ENCODE results near the gene FAM107A. TPM values are rescaled to one million over a fixed set of nuclear protein-coding genes. Genes with fewer than 3 reads are reported as not detected.

Gene FAM107A
- total and polyA plus RNA-seq, 2 of the 13 experiments (the other 11 are each of a cell fraction or from before 2014, with no cell fraction given): not detected

DNA sequence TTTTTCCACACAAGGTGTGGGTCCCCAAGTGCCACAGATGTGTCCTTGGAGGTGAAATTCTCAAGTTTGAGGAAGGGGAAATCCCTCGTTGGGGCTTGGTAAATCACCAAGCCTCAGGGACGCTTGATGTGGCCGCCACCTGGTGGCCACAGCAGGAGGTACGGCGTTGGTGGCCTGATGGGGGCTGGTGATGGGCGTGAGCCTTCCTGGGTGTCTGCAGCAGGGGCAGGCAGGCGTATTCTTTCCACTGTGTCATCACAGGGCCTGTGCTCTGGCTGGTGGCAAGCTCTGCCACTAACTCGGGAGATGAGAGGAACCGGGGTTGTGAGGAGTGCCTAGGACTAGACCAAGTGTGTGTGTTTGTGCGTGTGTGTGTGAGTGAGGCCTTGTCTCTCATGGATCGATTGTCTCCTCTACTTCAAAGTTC, 44.4 kb downstream of the FAM107A start (continued):
- TF ChIP-seq, protein P1, sequence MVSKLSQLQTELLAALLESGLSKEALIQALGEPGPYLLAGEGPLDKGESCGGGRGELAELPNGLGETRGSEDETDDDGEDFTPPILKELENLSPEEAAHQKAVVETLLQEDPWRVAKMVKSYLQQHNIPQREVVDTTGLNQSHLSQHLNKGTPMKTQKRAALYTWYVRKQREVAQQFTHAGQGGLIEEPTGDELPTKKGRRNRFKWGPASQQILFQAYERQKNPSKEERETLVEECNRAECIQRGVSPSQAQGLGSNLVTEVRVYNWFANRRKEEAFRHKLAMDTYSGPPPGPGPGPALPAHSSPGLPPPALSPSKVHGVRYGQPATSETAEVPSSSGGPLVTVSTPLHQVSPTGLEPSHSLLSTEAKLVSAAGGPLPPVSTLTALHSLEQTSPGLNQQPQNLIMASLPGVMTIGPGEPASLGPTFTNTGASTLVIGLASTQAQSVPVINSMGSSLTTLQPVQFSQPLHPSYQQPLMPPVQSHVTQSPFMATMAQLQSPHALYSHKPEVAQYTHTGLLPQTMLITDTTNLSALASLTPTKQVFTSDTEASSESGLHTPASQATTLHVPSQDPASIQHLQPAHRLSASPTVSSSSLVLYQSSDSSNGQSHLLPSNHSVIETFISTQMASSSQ (IDR thresholded peaks at IDR 0.05; ENCODE audit: low read depth): no peak
- TF ChIP-seq, protein P1 (CRISPR knock-in tag; IDR thresholded peaks at IDR 0.05; ENCODE audit: borderline replicate concordance): peak; percentile 36; the same call in 1 of the 2 replicates
- TF ChIP-seq THAP11 (CRISPR knock-in tag; IDR thresholded peaks at IDR 0.05) (peak; percentile 34; the same call in 1 of the 2 replicates), SSRP1 (CRISPR knock-in tag; IDR thresholded peaks at IDR 0.05) (no peak), KLF6 (CRISPR knock-in tag; IDR thresholded peaks at IDR 0.05) (0 out of 2 replicates have a peak, but pooled peaks have one; percentile 43), RCOR2 (CRISPR knock-in tag; IDR thresholded peaks at IDR 0.05) (0 out of 2 replicates have a peak, but pooled peaks have one; percentile 18), NBN (conservative IDR thresholded peaks at IDR 0.05) (no peak)
- TF ChIP-seq, protein P2, sequence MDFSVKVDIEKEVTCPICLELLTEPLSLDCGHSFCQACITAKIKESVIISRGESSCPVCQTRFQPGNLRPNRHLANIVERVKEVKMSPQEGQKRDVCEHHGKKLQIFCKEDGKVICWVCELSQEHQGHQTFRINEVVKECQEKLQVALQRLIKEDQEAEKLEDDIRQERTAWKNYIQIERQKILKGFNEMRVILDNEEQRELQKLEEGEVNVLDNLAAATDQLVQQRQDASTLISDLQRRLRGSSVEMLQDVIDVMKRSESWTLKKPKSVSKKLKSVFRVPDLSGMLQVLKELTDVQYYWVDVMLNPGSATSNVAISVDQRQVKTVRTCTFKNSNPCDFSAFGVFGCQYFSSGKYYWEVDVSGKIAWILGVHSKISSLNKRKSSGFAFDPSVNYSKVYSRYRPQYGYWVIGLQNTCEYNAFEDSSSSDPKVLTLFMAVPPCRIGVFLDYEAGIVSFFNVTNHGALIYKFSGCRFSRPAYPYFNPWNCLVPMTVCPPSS (IDR thresholded peaks at IDR 0.05): no peak
- TF ChIP-seq, protein P3, sequence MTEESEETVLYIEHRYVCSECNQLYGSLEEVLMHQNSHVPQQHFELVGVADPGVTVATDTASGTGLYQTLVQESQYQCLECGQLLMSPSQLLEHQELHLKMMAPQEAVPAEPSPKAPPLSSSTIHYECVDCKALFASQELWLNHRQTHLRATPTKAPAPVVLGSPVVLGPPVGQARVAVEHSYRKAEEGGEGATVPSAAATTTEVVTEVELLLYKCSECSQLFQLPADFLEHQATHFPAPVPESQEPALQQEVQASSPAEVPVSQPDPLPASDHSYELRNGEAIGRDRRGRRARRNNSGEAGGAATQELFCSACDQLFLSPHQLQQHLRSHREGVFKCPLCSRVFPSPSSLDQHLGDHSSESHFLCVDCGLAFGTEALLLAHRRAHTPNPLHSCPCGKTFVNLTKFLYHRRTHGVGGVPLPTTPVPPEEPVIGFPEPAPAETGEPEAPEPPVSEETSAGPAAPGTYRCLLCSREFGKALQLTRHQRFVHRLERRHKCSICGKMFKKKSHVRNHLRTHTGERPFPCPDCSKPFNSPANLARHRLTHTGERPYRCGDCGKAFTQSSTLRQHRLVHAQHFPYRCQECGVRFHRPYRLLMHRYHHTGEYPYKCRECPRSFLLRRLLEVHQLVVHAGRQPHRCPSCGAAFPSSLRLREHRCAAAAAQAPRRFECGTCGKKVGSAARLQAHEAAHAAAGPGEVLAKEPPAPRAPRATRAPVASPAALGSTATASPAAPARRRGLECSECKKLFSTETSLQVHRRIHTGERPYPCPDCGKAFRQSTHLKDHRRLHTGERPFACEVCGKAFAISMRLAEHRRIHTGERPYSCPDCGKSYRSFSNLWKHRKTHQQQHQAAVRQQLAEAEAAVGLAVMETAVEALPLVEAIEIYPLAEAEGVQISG (CRISPR knock-in tag; IDR thresholded peaks at IDR 0.05): peak; percentile 41
- TF ChIP-seq, protein P4, sequence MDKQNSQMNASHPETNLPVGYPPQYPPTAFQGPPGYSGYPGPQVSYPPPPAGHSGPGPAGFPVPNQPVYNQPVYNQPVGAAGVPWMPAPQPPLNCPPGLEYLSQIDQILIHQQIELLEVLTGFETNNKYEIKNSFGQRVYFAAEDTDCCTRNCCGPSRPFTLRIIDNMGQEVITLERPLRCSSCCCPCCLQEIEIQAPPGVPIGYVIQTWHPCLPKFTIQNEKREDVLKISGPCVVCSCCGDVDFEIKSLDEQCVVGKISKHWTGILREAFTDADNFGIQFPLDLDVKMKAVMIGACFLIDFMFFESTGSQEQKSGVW (CRISPR knock-in tag; IDR thresholded peaks at IDR 0.05; ENCODE audit: borderline replicate concordance): no peak
- TF ChIP-seq, protein P5, sequence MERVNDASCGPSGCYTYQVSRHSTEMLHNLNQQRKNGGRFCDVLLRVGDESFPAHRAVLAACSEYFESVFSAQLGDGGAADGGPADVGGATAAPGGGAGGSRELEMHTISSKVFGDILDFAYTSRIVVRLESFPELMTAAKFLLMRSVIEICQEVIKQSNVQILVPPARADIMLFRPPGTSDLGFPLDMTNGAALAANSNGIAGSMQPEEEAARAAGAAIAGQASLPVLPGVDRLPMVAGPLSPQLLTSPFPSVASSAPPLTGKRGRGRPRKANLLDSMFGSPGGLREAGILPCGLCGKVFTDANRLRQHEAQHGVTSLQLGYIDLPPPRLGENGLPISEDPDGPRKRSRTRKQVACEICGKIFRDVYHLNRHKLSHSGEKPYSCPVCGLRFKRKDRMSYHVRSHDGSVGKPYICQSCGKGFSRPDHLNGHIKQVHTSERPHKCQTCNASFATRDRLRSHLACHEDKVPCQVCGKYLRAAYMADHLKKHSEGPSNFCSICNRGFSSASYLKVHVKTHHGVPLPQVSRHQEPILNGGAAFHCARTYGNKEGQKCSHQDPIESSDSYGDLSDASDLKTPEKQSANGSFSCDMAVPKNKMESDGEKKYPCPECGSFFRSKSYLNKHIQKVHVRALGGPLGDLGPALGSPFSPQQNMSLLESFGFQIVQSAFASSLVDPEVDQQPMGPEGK (CRISPR knock-in tag; IDR thresholded peaks at IDR 0.05): peak; percentile 77

Data from HepG2 (cell line).